ENCODE measurements around the gene NEDD1. TPM values are rescaled to one million over a fixed set of nuclear protein-coding genes. Genes with fewer than 3 reads are reported as not detected.

The NEDD1 gene
- total and polyA plus RNA-seq, 10 of the 15 experiments (the other 5 are each of a cell fraction or from before 2014, with no cell fraction given): 15.9 to 52.6 (median 28.7) TPM

DNA sequence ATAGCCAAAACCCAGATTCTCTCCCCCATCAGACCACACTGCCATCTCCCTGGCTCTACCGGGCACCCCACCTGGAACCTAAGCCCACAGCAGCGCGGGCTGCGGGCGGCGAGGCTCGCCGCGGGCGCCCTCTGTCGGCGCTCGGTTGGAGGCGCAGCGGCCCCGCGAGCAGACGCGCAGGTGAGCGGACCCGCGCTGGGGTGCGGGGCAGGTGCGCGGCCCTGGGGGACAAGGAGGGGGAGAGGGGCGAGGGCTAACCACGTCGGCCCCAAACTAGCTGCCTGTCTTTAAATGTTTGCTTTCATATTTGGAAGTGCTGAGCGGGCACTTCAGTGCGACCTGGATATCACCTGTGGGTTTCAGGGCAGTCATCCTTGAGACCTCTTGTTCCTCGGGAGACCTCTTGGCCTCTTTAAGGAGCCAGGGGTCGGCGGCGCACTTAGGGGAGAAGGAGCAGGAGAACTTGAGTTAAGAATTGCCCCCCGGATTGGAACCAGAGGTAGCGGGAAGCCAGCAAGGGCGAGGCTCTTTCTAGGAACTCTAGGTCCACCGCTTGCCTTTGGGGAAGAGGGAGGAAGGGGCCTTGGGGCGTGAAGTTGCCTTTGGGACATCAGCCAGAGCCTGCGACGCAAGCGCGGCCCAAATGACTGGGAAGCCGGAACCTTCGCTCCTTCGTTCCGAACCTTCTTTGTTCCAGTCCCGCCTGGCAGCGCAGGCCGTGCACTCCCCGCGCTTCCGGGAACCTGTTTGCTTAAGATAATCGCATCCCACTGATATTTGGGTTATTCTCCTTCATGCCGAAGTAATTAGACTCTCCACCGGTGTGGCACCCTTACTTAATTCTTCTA is 78.7 kb downstream of the NEDD1 start (continued):
- TF ChIP-seq, protein P1, sequence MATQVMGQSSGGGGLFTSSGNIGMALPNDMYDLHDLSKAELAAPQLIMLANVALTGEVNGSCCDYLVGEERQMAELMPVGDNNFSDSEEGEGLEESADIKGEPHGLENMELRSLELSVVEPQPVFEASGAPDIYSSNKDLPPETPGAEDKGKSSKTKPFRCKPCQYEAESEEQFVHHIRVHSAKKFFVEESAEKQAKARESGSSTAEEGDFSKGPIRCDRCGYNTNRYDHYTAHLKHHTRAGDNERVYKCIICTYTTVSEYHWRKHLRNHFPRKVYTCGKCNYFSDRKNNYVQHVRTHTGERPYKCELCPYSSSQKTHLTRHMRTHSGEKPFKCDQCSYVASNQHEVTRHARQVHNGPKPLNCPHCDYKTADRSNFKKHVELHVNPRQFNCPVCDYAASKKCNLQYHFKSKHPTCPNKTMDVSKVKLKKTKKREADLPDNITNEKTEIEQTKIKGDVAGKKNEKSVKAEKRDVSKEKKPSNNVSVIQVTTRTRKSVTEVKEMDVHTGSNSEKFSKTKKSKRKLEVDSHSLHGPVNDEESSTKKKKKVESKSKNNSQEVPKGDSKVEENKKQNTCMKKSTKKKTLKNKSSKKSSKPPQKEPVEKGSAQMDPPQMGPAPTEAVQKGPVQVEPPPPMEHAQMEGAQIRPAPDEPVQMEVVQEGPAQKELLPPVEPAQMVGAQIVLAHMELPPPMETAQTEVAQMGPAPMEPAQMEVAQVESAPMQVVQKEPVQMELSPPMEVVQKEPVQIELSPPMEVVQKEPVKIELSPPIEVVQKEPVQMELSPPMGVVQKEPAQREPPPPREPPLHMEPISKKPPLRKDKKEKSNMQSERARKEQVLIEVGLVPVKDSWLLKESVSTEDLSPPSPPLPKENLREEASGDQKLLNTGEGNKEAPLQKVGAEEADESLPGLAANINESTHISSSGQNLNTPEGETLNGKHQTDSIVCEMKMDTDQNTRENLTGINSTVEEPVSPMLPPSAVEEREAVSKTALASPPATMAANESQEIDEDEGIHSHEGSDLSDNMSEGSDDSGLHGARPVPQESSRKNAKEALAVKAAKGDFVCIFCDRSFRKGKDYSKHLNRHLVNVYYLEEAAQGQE (IDR thresholded peaks at IDR 0.05; ENCODE audit: low read depth, low read length): no peak
- TF ChIP-seq, protein P2, sequence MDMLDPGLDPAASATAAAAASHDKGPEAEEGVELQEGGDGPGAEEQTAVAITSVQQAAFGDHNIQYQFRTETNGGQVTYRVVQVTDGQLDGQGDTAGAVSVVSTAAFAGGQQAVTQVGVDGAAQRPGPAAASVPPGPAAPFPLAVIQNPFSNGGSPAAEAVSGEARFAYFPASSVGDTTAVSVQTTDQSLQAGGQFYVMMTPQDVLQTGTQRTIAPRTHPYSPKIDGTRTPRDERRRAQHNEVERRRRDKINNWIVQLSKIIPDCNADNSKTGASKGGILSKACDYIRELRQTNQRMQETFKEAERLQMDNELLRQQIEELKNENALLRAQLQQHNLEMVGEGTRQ (IDR thresholded peaks at IDR 0.05; ENCODE audit: borderline replicate concordance, low read depth, low read length): no peak
- TF ChIP-seq DPF2 (IDR thresholded peaks at IDR 0.05) (0 out of 2 replicates have a peak, but pooled peaks have one; percentile 44), MEF2A (IDR thresholded peaks at IDR 0.05; ENCODE audit: insufficient read depth, low read depth, low read length) (no peak), LARP7 (IDR thresholded peaks at IDR 0.05) (0 out of 2 replicates have a peak, but pooled peaks have one; percentile 31), NRF1 (conservative IDR thresholded peaks at IDR 0.05; ENCODE audit: low read depth, low read length) (no peak), RFX5 (IDR thresholded peaks at IDR 0.05; ENCODE audit: low read depth, low read length) (no peak), RELA (IDR thresholded peaks at IDR 0.05; ENCODE audit: borderline replicate concordance, partially characterized antibody) (no peak), SIN3A (IDR thresholded peaks at IDR 0.05; ENCODE audit: low read depth, low read length) (no peak), POLR2AphosphoS2 (IDR thresholded peaks at IDR 0.05; ENCODE audit: low read depth, low read length) (no peak), CBFB (IDR thresholded peaks at IDR 0.05; ENCODE audit: low read depth) (no peak), PAX5 (IDR thresholded peaks at IDR 0.05; ENCODE audit: borderline replicate concordance, low read depth, low read length) (no peak), HCFC1 (IDR thresholded peaks at IDR 0.05; ENCODE audit: low read length) (no peak), ZNF24 (IDR thresholded peaks at IDR 0.05) (peak; percentile 91), ESRRA (IDR thresholded peaks at IDR 0.05; ENCODE audit: low read length) (no peak), MEF2B (IDR thresholded peaks at IDR 0.05; ENCODE audit: partially characterized antibody, poor library complexity, severe bottlenecking) (no peak)
- TF ChIP-seq, protein P3, sequence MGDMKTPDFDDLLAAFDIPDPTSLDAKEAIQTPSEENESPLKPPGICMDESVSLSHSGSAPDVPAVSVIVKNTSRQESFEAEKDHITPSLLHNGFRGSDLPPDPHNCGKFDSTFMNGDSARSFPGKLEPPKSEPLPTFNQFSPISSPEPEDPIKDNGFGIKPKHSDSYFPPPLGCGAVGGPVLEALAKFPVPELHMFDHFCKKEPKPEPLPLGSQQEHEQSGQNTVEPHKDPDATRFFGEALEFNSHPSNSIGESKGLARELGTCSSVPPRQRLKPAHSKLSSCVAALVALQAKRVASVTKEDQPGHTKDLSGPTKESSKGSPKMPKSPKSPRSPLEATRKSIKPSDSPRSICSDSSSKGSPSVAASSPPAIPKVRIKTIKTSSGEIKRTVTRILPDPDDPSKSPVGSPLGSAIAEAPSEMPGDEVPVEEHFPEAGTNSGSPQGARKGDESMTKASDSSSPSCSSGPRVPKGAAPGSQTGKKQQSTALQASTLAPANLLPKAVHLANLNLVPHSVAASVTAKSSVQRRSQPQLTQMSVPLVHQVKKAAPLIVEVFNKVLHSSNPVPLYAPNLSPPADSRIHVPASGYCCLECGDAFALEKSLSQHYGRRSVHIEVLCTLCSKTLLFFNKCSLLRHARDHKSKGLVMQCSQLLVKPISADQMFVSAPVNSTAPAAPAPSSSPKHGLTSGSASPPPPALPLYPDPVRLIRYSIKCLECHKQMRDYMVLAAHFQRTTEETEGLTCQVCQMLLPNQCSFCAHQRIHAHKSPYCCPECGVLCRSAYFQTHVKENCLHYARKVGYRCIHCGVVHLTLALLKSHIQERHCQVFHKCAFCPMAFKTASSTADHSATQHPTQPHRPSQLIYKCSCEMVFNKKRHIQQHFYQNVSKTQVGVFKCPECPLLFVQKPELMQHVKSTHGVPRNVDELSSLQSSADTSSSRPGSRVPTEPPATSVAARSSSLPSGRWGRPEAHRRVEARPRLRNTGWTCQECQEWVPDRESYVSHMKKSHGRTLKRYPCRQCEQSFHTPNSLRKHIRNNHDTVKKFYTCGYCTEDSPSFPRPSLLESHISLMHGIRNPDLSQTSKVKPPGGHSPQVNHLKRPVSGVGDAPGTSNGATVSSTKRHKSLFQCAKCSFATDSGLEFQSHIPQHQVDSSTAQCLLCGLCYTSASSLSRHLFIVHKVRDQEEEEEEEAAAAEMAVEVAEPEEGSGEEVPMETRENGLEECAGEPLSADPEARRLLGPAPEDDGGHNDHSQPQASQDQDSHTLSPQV (IDR thresholded peaks at IDR 0.05): no peak
- TF ChIP-seq, protein P4, sequence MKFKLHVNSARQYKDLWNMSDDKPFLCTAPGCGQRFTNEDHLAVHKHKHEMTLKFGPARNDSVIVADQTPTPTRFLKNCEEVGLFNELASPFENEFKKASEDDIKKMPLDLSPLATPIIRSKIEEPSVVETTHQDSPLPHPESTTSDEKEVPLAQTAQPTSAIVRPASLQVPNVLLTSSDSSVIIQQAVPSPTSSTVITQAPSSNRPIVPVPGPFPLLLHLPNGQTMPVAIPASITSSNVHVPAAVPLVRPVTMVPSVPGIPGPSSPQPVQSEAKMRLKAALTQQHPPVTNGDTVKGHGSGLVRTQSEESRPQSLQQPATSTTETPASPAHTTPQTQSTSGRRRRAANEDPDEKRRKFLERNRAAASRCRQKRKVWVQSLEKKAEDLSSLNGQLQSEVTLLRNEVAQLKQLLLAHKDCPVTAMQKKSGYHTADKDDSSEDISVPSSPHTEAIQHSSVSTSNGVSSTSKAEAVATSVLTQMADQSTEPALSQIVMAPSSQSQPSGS (IDR thresholded peaks at IDR 0.05; ENCODE audit: low read length): no peak
